GM21576 (cell line): Measurements from ENCODE around the gene PTPRU.

Experiments
- ATAC-seq: cut with Tn5 transposase; IDR thresholded peaks from one replicate; pipeline ENCODE4 v1.9.1; 2021; ENCODE audit warnings: mild to moderate bottlenecking, moderate library complexity; ENCODE audit not compliant: unreplicated experiment

Gene PTPRU

DNA sequence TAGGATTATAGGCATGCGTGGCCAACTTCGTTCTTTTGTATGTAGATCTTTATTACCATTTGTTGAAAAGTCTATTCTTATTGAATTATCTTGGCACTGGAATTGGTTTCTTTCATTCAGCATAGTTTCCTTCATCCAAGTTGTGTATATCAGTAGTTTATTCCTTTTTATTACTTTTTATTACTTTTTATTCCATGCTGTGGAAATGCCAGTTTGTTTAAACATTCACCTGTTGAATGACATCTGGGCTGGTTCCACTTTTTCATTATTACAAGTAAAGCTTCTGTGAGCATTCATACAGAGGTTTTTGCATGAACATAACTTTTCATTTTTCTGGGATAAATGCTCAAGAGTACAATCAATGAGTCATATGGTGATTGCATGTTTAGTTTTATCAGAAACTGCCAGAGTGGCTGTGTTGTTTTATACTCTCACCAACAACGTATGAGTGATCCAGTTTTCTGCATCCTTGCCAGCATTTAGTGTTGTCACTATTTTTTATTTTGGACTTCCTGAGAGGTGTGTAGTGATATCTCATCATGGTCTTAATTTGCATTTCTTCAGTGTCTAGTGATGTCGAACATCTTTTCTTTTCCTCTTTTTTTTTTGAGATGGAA, 28.6 kb downstream of the PTPRU start:
- ATAC-seq: no peak

GRCh38 chr1:29266912-29267311, 30.6 kb downstream of the PTPRU start:
- no peak for ATAC-seq

GRCh38 chr1:29267321-29268070, 31.2 kb downstream of the PTPRU start:
- no peak for ATAC-seq

- ATAC-seq: no peak
Measured at GRCh38 chr1:29269382-29269781, 33.1 kb downstream of the PTPRU start.

GRCh38 chr1:29270929-29271521, 34.7 kb downstream of the PTPRU start:
- no peak for ATAC-seq

GRCh38 chr1:29271724-29272123, 35.4 kb downstream of the PTPRU start:
- no peak for ATAC-seq

GRCh38 chr1:29272147-29272907, 36.0 kb downstream of the PTPRU start:
- no peak for ATAC-seq

DNA sequence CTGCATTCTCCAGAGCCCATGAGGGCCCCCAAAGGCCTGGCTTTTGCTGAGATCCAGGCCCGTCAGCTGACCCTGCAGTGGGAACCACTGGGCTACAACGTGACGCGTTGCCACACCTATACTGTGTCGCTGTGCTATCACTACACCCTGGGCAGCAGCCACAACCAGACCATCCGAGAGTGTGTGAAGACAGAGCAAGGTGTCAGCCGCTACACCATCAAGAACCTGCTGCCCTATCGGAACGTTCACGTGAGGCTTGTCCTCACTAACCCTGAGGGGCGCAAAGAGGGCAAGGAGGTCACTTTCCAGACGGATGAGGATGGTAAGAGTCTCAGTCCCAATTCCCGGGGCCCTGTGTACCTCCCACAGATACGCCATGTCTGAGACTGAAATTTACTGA, 39.1 kb downstream of the PTPRU start:
- no peak for ATAC-seq

DNA sequence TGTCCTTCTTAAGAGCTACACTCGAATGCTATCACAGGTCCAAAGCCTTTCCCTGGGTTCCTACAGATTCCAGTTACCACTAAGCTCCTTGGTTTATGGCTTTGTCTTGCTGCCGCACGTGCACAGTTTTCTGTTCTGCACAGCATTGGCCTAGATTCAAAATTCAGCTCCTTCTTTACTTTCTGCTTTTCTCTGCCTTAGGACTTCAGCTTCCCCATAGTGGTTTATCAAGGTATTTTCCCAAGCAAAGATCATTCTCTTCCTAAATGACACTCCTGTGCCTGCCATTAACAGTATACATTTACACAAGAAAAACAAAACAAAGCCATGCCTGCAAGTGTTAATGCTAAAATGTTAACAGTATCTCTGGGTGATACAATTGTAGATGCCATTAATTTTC, 41.8 kb downstream of the PTPRU start:
- ATAC-seq: no peak

DNA sequence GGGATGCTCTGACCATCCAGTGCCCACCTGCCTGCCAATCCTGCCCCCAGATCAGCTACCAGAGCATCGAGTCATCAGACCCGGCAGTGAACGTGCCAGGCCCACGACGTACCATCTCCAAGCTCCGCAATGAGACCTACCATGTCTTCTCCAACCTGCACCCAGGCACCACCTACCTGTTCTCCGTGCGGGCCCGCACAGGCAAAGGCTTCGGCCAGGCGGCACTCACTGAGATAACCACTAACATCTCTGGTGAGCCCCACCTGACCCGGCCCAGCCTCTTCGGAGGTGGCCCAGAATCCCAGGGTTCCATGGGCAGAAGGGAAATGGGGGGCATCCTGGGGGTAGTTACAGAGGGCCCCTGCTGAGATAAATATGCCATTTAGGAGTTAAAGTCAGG, 43.1 kb downstream of the PTPRU start:
- ATAC-seq: no peak

GRCh38 chr1:29279951-29280391, 43.6 kb downstream of the PTPRU start:
- no peak for ATAC-seq

DNA sequence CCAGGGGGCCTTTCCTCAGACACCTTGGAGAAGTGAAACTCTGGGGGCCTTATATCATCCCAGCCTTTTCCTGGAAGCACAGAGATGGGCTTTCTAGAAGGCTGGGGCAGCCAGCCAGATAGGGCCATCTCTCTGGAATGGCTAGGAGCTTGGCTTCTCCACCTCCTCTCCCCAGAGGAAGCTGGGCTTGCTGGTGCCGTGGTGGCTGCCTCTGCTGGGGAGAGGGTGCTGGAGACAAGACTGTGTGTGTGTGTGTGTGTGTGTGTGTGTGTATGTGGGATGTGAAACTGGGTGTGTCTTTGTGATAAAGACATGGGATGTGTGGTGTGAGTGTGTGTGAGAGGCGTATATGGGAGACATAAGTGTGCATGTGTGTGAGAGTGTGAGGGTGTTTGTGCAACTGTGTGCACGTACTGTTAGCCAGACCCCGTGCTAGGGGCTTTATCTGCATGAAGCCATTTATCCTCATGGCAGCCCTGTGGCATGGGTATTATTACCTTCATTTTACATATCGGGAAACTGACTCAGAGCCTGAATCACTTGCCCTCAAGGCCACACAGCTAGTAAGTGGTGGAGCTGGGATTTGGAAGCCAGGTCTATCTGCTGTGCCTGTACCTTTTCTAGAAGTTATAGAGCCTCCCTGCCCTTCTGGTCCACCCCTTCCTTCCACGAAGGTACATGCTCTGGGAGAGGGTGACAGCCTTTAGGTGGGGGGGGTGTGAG, 44.2 kb downstream of the PTPRU start:
- ATAC-seq: no peak

- ATAC-seq: no peak
Measured at GRCh38 chr1:29281571-29281970, 45.2 kb downstream of the PTPRU start.

DNA sequence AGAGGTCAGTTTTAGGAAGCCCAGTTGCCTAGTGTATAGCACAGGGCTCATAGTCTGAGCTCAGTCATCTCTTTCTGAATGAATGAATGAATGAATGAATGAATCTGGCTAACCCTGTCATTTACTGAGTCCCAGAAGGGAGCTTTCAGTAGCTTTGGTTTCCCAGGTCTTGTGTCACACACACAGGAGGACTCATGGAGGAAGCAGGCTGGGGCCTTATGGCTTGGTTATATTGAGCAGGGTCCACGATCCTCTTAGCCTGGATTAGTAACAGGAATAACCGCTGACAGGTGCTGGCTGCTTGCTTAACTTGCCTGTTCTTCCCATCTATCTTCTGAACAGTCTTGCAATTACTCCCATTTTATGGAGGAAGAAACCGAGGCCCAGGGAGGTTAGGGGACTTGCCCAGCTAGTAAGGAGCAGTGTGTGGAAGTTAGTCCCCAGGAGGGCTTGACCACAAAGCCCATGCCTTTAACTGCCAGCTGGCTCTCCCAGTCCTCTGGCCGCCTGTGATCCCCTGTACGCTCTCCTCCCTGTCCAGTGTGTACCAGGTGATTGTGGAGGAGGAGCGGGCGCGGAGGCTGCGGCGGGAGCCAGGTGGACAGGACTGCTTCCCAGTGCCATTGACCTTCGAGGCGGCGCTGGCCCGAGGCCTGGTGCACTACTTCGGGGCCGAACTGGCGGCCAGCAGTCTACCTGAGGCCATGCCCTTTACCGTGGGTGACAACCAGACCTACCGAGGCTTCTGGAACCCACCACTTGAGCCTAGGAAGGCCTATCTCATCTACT, 46.0 kb downstream of the PTPRU start:
- ATAC-seq: no peak

GRCh38 chr1:29282924-29283803, 46.8 kb downstream of the PTPRU start:
- no peak for ATAC-seq

DNA sequence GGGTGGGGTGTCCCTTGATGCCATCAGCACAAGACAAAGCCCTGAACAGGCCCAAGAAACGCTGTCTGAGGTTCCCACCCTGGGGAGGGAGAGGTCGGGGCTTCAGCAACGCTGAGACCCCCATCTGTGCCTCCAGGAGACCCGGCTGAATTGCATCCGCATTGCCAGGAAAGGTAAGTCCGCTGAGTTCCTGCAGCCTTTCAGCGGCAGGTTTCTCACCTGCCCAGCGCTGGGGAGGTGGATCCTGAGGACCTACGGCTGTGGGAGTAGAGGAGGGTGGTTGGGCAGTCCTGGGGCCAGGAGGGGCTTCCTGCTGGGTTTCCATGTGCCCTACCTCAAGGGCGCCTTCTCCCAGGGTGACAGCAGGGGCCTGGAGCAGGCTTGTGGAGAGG, 47.5 kb downstream of the PTPRU start:
- ATAC-seq: no peak

GRCh38 chr1:29284286-29284960, 48.1 kb downstream of the PTPRU start:
- ATAC-seq: no peak

GRCh38 chr1:29284961-29285560, 48.7 kb downstream of the PTPRU start:
- ATAC-seq: no peak
